CD4-positive, alpha-beta T cell (primary cell): ENCODE data around the gene PCP2. TPM values are rescaled to one million over a fixed set of nuclear protein-coding genes. Genes with fewer than 3 reads are reported as not detected.
"Not testable (repeated sequence)": the region's sequence is repeated elsewhere in the genome, so short reads cannot be mapped to it uniquely, and the experiment has no call there.

ENCODE experiments used
- ATAC-seq: fragments of 200-7000 bp; cut with Tn5 transposase; one replicate; pipeline ENCODE4 v1.10.0; 2022; ENCODE audit warnings: mild to moderate bottlenecking; ENCODE audit not compliant: poor library complexity
- CTCF ChIA-PET: fragments of 350-600 bp; sonication (Branson Sonifier 250); formaldehyde crosslinking; loops from one replicate; lab custom pipeline; 2021; ENCODE audit warnings: antibody characterized with exemption, inconsistent platforms; lab: Charles Lee
- POLR2A ChIA-PET: fragments of 350-600 bp; sonication (Branson Sonifier 250); formaldehyde crosslinking; loops from one replicate; lab custom pipeline; 2021; ENCODE audit warnings: antibody characterized with exemption, inconsistent platforms; lab: Charles Lee
- DNase-seq, 14 experiments: peaks; one replicate each; pipeline ENCODE4 v3.0.0-alpha.2; 2013 to 2020; ENCODE audit warnings: mixed read lengths in 2 of 14
- H3K27ac ChIP-seq, 2 donors: one replicate each; pipeline versions ENCODE4 v1.5.1 to v1.7.0; 2013; ENCODE audit warnings: low read length in 2 of 2, low read depth in 1 of 2, mild to moderate bottlenecking in 1 of 2
- H3K27me3 ChIP-seq, 2 experiments: 1 replicate in 1 of 2; 2 replicates in 1 of 2; pipeline versions ENCODE4 v1.6.1 to v1.7.0; 2013; ENCODE audit warnings: low read length in 2 of 2, control low read depth in 1 of 2, mild to moderate bottlenecking in 1 of 2, moderate library complexity in 1 of 2; ENCODE audit not compliant: insufficient read depth in 2 of 2, control insufficient read depth in 1 of 2
- H3K36me3 ChIP-seq: one replicate; pipeline ENCODE4 v1.6.1; 2013; ENCODE audit warnings: low read length, control low read depth; ENCODE audit not compliant: insufficient read depth
- H3K4me1 ChIP-seq: one replicate; pipeline ENCODE4 v1.6.1; 2013; ENCODE audit warnings: low read length, control low read depth; ENCODE audit not compliant: insufficient read depth
- H3K4me3 ChIP-seq: one replicate; pipeline ENCODE4 v1.5.1; 2013; ENCODE audit warnings: mild to moderate bottlenecking, low read length, moderate library complexity
- H3K9me3 ChIP-seq, 2 experiments: 1 replicate in 1 of 2; 2 replicates in 1 of 2; pipeline versions ENCODE4 v1.6.1 to v1.7.0; 2013; ENCODE audit warnings: low read length in 2 of 2, mild to moderate bottlenecking in 2 of 2, control low read depth in 1 of 2, moderate library complexity in 1 of 2; ENCODE audit not compliant: control insufficient read depth in 1 of 2, insufficient read depth in 1 of 2
- H3K27ac Mint-ChIP-seq: one replicate; pipeline ENCODE4 v1.8.0; 2020; ENCODE audit warnings: mixed read lengths
- H3K27me3 Mint-ChIP-seq: one replicate; pipeline ENCODE4 v1.8.0; 2021; ENCODE audit warnings: mixed read lengths
- H3K36me3 Mint-ChIP-seq: one replicate; pipeline ENCODE4 v1.8.0; 2021; ENCODE audit warnings: low read depth, mixed read lengths
- H3K4me1 Mint-ChIP-seq: one replicate; pipeline ENCODE4 v1.8.0; 2021; ENCODE audit warnings: low read depth, mixed read lengths
- H3K4me3 Mint-ChIP-seq: one replicate; pipeline ENCODE4 v1.8.0; 2020; ENCODE audit warnings: mild to moderate bottlenecking, mixed read lengths
- H3K9me3 Mint-ChIP-seq: one replicate; pipeline ENCODE4 v1.8.0; 2020; ENCODE audit warnings: mixed read lengths
- intact Hi-C, 2 experiments: fragments of 100-400 bp; cut with DNase I in 1 of 2; cut with micrococcal nuclease in 1 of 2; formaldehyde crosslinking; loops; one replicate each; pipeline versions ENCODE4 v1.15.1 to v1.9.0; 2023 to 2025; cut with DNase I, micrococcal nuclease
- total RNA-seq, 174 experiments: library from RNA in 2 of 174; stranded (reverse) in 2 of 174; gene quantifications; one replicate each; pipeline ENCODE4 v1.2.3 and lab custom pipeline; 2021 to 2026
- TF ChIP-seq, protein P1 (sequence below): fragments of 200-600 bp; IDR thresholded peaks from one replicate; pipeline ENCODE4 v1.8.0; 2022; ENCODE audit warnings: antibody characterized with exemption, mild to moderate bottlenecking

The PCP2 gene
- total RNA-seq, 2 experiments from 2014 or later, result 1.9 to 2.1 TPM

DNA sequence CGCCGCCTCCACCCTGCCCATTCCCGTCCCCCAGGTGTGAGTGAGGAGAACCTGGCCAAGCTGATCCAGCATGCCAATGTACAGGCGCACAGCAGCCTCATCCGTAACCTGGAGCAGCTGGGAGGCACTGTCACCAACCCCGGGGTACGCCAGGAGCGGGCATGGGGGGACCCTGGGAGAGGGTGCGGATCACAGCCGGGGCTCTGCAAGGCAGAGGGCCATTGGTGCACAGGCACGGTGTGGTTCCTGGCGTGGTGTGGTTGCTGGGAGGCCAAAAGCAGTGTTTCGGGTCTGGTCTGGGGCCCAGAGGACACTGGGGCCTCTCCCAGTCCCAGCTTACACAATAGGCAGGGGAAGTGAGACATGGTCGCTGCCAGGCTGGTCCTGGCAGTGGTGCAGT is 11.6 kb upstream of the PCP2 start:
- no peaks in the 10 kb centered on the region for H3K9me3 ChIP-seq
- Mint-ChIP-seq H3K27me3 (no peaks in the 10 kb centered on the region), H3K27ac (no peak overlapping the region), H3K36me3 (peaks cover 31% of the 10 kb centered on the region), H3K4me1 (peaks cover 3% of the 10 kb centered on the region), H3K9me3 (no peaks in the 10 kb centered on the region), H3K4me3 (no peak overlapping the region)
- peak in 1 of 14 experiments; percentile 39 for DNase-seq
- H3K4me1 ChIP-seq, result peaks cover 9% of the 10 kb centered on the region
- no peaks in the 10 kb centered on the region for H3K27me3 ChIP-seq
- TF ChIP-seq, protein P1, sequence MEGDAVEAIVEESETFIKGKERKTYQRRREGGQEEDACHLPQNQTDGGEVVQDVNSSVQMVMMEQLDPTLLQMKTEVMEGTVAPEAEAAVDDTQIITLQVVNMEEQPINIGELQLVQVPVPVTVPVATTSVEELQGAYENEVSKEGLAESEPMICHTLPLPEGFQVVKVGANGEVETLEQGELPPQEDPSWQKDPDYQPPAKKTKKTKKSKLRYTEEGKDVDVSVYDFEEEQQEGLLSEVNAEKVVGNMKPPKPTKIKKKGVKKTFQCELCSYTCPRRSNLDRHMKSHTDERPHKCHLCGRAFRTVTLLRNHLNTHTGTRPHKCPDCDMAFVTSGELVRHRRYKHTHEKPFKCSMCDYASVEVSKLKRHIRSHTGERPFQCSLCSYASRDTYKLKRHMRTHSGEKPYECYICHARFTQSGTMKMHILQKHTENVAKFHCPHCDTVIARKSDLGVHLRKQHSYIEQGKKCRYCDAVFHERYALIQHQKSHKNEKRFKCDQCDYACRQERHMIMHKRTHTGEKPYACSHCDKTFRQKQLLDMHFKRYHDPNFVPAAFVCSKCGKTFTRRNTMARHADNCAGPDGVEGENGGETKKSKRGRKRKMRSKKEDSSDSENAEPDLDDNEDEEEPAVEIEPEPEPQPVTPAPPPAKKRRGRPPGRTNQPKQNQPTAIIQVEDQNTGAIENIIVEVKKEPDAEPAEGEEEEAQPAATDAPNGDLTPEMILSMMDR, result no peak
- intact Hi-C loops, result no loop called here
- ChIA-PET POLR2A (interaction anchor here (1.0 kb wide), 1 partner anchor 14 kb away, joined by 3 read pairs; no protein-coding TSS in a partner anchor), CTCF (interaction anchor here (1.8 kb wide), 1 partner anchor 36 kb away, joined by 5 read pairs; the partner anchor contains the start of gene TRAPPC5)
- H3K36me3 ChIP-seq, result peaks cover 47% of the 10 kb centered on the region
- no peak overlapping the region for H3K4me3 ChIP-seq
- ATAC-seq, result no peak
- H3K27ac ChIP-seq, result no peak overlapping the region

DNA sequence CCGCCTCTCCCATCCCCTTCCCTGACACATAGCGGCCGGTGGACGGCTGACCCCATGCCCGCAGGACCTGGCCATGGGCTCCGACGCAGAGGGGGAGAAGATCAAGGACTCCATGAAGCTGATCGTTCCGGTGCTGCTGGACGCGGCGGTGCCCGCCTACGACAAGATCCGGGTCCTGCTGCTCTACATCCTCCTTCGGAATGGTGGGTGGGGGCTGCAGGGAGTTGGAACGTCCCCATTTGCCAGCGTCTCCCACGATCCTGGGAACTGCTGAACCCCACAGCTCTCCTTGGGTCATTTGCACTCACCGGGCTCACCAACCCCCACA is 11.0 kb upstream of the PCP2 start:
- ChIA-PET POLR2A (interaction anchor here (1.0 kb wide), 1 partner anchor 14 kb away, joined by 3 read pairs; no protein-coding TSS in a partner anchor), CTCF (interaction anchor here (1.8 kb wide), 1 partner anchor 36 kb away, joined by 5 read pairs; the partner anchor contains the start of gene TRAPPC5)
- Histone ChIP-seq H3K9me3 (no peaks in the 10 kb centered on the region), H3K4me3 (no peak overlapping the region), H3K4me1 (peaks cover 14% of the 10 kb centered on the region), H3K27me3 (no peaks in the 10 kb centered on the region), H3K36me3 (peaks cover 50% of the 10 kb centered on the region), H3K27ac (no peak overlapping the region)
- no peaks in the 10 kb centered on the region for H3K9me3 Mint-ChIP-seq
- H3K27me3 Mint-ChIP-seq, result no peaks in the 10 kb centered on the region
- DNase-seq, result peak in 1 of 14 experiments; percentile 37
- ATAC-seq, result no peak
- peaks cover 37% of the 10 kb centered on the region for H3K36me3 Mint-ChIP-seq
- TF ChIP-seq, protein P1, result no peak
- peaks cover 10% of the 10 kb centered on the region for H3K4me1 Mint-ChIP-seq
- intact Hi-C loops, result no loop called here
- H3K27ac Mint-ChIP-seq, result no peak overlapping the region
- no peak overlapping the region for H3K4me3 Mint-ChIP-seq

DNA sequence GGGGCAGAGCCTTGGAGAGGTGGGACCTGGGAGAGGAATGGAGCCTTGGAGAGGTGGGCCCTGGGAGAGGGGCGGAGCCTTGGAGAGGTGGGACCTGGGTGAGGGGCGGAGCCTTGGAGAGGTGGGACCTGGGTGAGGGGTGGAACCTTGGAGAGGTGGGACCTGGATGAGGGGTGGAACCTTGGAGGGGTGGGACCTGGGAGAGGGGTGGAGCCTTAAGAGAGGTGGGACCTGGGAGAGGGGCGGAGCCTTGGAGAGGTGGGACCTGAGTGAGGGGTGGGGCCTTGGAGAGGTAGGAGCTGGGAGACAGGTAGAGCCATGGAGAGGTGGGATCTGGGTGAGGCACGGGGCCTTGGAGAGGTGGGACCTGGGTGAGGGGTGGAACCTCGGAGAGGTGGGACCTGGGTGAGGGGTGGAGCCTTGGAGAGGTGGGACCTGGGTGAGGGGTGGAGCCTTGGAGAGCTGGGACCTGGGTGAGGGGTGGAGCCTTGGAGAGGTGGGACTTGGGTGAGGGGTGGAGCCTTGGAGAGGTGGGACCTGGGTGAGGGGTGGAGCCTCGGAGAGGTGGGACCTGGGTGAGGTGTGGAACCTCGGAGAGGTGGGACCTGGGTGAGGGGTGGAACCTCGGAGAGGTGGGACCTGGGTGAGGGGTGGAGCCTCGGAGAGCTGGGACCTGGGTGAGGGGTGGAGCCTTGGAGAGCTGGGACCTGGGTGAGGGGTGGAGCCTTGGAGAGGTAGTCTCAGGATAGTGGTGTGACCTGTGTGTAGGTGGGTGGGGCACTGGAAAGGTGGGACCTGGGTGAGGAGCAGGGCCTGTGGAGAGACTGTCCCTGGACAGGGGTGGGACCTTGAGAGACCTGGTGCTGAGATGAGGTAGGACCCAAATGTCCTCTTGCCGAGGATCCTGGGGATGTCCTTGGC is 10.4 kb upstream of the PCP2 start:
- ATAC-seq (peak; percentile 19), DNase-seq (peak in 3 of 14 experiments; percentile 26 to 70 (median 50))
- intact Hi-C loops, H3K27ac ChIP-seq, H3K4me3 Mint-ChIP-seq, H3K4me3 ChIP-seq, H3K27me3 ChIP-seq, H3K9me3 Mint-ChIP-seq, H3K27me3 Mint-ChIP-seq, POLR2A ChIA-PET, H3K9me3 ChIP-seq: not testable (repeated sequence)
- Mint-ChIP-seq H3K27ac (peak overlapping the region; percentile 17), H3K36me3 (peaks cover 40% of the 10 kb centered on the region), H3K4me1 (peaks cover 16% of the 10 kb centered on the region)
- peaks cover 50% of the 10 kb centered on the region for H3K36me3 ChIP-seq
- CTCF ChIA-PET, result interaction anchor here (1.8 kb wide), 1 partner anchor 37 kb away, joined by 5 read pairs; the partner anchor contains the start of gene TRAPPC5
- H3K4me1 ChIP-seq, result peaks cover 20% of the 10 kb centered on the region
